ENCODE results near the gene CAPN14. TPM values are rescaled to one million over a fixed set of nuclear protein-coding genes. Genes with fewer than 3 reads are reported as not detected.

The CAPN14 gene
- total and polyA plus RNA-seq, 8 donors, result 0.20 to 0.38 (median 0.25) TPM

DNA sequence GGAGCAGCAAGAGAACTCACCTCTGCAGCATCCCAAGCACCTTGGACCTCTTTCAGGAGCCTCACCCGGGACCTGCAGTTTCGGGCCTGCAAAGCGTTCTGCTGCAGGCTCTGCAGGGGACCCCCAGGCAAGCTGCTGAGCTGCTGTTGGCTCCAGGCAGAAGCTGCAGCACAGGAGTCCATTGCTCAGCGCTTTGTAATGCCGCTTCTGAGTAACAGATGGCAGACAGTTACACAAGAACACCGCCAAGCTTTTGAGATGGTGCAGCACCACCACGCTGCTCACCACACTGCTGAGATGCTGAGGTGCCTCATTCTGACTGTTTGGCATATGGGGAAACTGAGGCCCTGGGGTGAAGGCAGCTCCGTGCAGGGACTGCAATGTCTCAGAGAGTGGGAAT lies 77.2 kb downstream of the CAPN14 start:
- no peak overlapping the region for H3K4me3 ChIP-seq
- no peak for DNase-seq
- no peak overlapping the region for H3K27ac ChIP-seq
- TF ChIP-seq, protein P1, sequence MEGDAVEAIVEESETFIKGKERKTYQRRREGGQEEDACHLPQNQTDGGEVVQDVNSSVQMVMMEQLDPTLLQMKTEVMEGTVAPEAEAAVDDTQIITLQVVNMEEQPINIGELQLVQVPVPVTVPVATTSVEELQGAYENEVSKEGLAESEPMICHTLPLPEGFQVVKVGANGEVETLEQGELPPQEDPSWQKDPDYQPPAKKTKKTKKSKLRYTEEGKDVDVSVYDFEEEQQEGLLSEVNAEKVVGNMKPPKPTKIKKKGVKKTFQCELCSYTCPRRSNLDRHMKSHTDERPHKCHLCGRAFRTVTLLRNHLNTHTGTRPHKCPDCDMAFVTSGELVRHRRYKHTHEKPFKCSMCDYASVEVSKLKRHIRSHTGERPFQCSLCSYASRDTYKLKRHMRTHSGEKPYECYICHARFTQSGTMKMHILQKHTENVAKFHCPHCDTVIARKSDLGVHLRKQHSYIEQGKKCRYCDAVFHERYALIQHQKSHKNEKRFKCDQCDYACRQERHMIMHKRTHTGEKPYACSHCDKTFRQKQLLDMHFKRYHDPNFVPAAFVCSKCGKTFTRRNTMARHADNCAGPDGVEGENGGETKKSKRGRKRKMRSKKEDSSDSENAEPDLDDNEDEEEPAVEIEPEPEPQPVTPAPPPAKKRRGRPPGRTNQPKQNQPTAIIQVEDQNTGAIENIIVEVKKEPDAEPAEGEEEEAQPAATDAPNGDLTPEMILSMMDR (IDR thresholded peaks at IDR 0.05), result no peak
- H3K9me3 ChIP-seq, result no peaks in the 10 kb centered on the region
- intact Hi-C loops (cut with DNase I), result no loop called here
- peaks cover 7 to 21% of the 10 kb centered on the region in 2 donors for H3K4me1 ChIP-seq
- ATAC-seq, result no peak
- H3K36me3 ChIP-seq, result no peaks in the 10 kb centered on the region
- peaks cover 34 to 49% of the 10 kb centered on the region in 2 donors for H3K27me3 ChIP-seq

DNA sequence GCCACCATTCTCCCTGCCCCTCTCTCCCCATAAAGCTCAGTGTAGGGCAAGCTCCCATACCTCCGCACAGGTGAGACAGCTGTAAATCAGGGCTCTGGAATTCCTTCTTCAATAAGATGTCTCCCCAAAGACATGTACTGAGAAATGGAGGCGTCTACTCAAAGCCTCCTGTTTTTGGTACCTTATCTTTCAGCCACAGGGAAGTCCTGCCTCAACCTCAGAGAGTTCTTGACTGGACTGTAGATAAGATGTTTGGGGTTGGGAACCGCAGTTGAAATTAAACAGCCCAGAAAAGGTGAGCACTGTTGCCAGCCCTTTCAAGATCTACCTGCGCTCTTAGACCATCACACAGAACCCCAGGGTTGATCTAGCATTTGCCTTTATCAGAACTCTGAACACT lies 77.6 kb downstream of the CAPN14 start:
- peaks cover 34 to 54% of the 10 kb centered on the region in 2 donors for H3K27me3 ChIP-seq

DNA sequence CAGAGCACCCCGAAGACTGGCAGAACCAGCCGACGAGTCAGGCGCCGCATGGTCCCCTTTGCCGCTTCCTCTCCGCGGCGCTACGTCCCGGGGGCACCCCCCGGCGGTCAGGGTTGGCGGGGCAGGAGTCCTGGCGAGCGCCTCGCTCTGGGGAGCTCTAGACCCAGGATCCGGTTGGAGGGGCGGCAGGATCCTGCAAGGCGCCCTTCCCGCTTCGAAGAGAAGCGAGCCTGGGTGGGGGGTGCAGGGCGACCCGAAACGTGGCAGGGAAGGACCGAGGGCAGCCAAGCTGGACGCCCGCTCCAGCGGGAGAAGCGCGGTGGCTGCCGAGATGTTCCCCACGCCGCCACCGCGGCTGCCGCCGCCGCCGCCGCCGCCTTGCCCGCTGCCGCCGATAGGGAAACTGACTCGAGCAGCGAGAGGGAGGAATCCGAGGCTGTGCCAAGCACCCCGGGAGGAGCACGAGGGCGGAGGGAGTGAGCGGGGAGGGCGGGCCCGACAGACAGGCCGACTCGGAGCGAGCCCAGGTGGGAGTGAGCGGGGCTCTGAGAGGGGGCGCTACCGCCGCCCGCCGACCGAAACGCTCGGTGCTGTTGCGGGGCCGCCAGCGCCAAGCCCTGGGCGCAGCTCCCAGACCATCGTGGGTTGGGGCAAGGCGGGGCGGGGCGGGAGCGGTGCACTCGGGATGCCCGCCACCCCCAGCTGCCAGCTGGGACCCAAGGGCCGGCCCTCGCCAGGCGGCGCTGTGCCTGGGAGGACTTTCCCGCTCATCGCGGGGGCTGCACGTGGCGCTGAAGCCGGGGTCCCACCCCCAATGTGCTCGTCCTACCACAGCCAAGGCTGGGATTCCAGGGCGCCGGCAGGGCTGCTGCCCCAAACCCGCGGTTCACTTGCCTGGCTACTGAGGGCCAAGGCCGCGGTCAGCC lies 79.0 kb downstream of the CAPN14 start, which contains the start of gene GALNT14:
TSS of gene GALNT14 (minus strand) at position 404 of the 926 bp plus-strand sequence. CDS start at position 50, 354 bp downstream.
- peaks cover 7 to 21% of the 10 kb centered on the region in 2 donors for H3K4me1 ChIP-seq
- H3K27me3 ChIP-seq, result peaks cover 34 to 63% of the 10 kb centered on the region in 2 donors
- H3K9me3 ChIP-seq, result no peaks in the 10 kb centered on the region
- TF ChIP-seq, protein P1 (IDR thresholded peaks at IDR 0.05), result peak; percentile 16 to 38
- intact Hi-C loops (cut with DNase I), result no loop called here
- DNase-seq, result peak; percentile 42 to 94 (median 60)
- H3K36me3 ChIP-seq, result no peaks in the 10 kb centered on the region
- peak within 1 kb of the TSS; percentile 38 to 46 for H3K4me3 ChIP-seq
- no peak within 1 kb of the TSS for H3K27ac ChIP-seq
- ATAC-seq, result peak; percentile 86

More for the DNA sequence above, 77.6 kb downstream of the CAPN14 start:
- no peak for DNase-seq
- ATAC-seq, result no peak
- Histone ChIP-seq H3K27ac (no peak overlapping the region), H3K9me3 (no peaks in the 10 kb centered on the region), H3K4me3 (no peak overlapping the region), H3K4me1 (peaks cover 7 to 21% of the 10 kb centered on the region in 2 donors), H3K36me3 (no peaks in the 10 kb centered on the region)
- TF ChIP-seq, protein P1 (IDR thresholded peaks at IDR 0.05), result no peak
- intact Hi-C loops (cut with DNase I), result no loop called here

DNA sequence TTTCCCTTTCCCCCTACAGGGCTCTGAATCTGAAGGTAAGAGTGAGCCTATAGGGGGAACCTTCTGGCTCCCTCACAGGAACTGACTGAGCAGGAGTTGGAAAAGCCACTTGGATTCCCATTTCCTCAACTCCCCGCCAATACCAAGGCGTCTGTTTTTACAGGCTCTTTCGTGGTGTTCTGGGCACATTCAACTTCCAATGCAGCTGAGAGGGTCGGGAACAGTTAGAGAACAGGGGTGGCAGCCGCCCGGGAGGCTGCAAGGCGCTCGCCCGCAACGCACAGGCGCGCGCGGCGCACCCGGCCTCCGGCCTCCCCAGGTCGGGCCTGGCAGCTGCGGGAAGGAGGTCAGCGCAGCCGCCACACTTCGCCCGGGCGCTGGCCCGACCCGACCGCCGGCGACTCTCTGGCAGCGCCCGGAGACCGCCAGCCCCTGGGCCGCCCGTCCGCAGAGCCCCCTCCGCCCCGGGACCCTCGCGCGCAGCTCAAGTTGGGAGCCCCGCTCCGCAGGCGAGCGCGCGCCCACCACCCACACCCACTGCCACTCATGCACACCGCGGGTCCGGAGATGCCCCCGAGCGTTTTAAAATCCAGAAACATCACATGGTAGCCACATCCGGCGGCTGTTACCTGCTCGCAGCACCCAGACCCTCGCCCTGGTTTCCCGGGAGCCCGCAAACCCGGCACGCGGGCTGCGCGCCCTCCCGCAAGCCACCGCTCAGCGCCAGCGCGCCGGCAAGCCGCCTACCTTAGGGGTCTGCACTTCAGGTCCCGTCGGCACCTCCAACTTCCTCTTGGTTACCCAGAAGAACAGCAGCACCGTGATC lies 79.9 kb downstream of the CAPN14 start:
- H3K9me3 ChIP-seq, result no peaks in the 10 kb centered on the region
- TF ChIP-seq, protein P1 (IDR thresholded peaks at IDR 0.05), result no peak
- H3K36me3 ChIP-seq, result no peaks in the 10 kb centered on the region
- no peak overlapping the region for H3K27ac ChIP-seq
- peaks cover 7 to 21% of the 10 kb centered on the region in 2 donors for H3K4me1 ChIP-seq
- intact Hi-C loops (cut with DNase I), result no loop called here
- ATAC-seq (peak; percentile 22), DNase-seq (peak in 2 of 4 donors; percentile 4 to 82)
- H3K4me3 ChIP-seq, result peak overlapping the region; percentile 38 to 46
- H3K27me3 ChIP-seq, result peaks cover 34 to 63% of the 10 kb centered on the region in 2 donors

Measured in left lung (tissue), 10 donors.